NCI-H748 treated with DMSO at 0.1 percent for 48 hours (cell line): Measurements from ENCODE around the gene MAGI2.

Source experiments
- DNase-seq: peaks from one replicate; lab custom pipeline; 2025; lab: John Stamatoyannopoulos, UW

The MAGI2 gene

GRCh38 chr7:78225534-78225933 lies 1227.9 kb downstream of the MAGI2 start:
- DNase-seq, result no peak

- DNase-seq, result no peak
Measured at GRCh38 chr7:78224923-78225322, 1228.5 kb downstream of the MAGI2 start.

GRCh38 chr7:78223598-78223997 lies 1229.9 kb downstream of the MAGI2 start:
- DNase-seq, result no peak

- peak; percentile 4 for DNase-seq
Measured at GRCh38 chr7:78222001-78222751, 1231.3 kb downstream of the MAGI2 start.

- peak; percentile 87 for DNase-seq
Measured at GRCh38 chr7:78220754-78221153, 1232.7 kb downstream of the MAGI2 start.

- no peak for DNase-seq
Measured at GRCh38 chr7:78218876-78219275, 1234.6 kb downstream of the MAGI2 start.

- no peak for DNase-seq
Measured at GRCh38 chr7:78218051-78218450, 1235.4 kb downstream of the MAGI2 start.

GRCh38 chr7:78215199-78215598 lies 1238.3 kb downstream of the MAGI2 start:
- no peak for DNase-seq

- no peak for DNase-seq
Measured at GRCh38 chr7:78213402-78213801, 1240.1 kb downstream of the MAGI2 start.

GRCh38 chr7:78212476-78213060 lies 1240.9 kb downstream of the MAGI2 start:
- DNase-seq, result no peak

- no peak for DNase-seq
Measured at GRCh38 chr7:78207269-78207668, 1246.2 kb downstream of the MAGI2 start.

- no peak for DNase-seq
Measured at GRCh38 chr7:78206769-78207168, 1246.7 kb downstream of the MAGI2 start.

- DNase-seq, result no peak
Measured at GRCh38 chr7:78203042-78203720, 1250.3 kb downstream of the MAGI2 start.

GRCh38 chr7:78198756-78199155 lies 1254.7 kb downstream of the MAGI2 start:
- DNase-seq, result no peak

- DNase-seq, result no peak
Measured at GRCh38 chr7:78197447-78197846, 1256.0 kb downstream of the MAGI2 start.

GRCh38 chr7:78195281-78195680 lies 1258.2 kb downstream of the MAGI2 start:
- DNase-seq, result no peak

- no peak for DNase-seq
Measured at GRCh38 chr7:78194611-78195010, 1258.9 kb downstream of the MAGI2 start.

- DNase-seq, result no peak
Measured at GRCh38 chr7:78191475-78192079, 1261.9 kb downstream of the MAGI2 start.

- no peak for DNase-seq
Measured at GRCh38 chr7:78189762-78190161, 1263.7 kb downstream of the MAGI2 start.

GRCh38 chr7:78185149-78185745 lies 1268.2 kb downstream of the MAGI2 start:
- no peak for DNase-seq

GRCh38 chr7:78184299-78184698 lies 1269.2 kb downstream of the MAGI2 start:
- no peak for DNase-seq

GRCh38 chr7:78179827-78180477 lies 1273.5 kb downstream of the MAGI2 start:
- no peak for DNase-seq
